ENCODE measurements around the gene BNIP1.

GRCh38 chr5:173144200-173145176, at the start of gene BNIP1:
- TF ChIP-seq CTCF (IDR thresholded peaks at IDR 0.05) (peak; percentile 84 to 96 (median 91)), POLR2A (IDR thresholded peaks at IDR 0.05) (peak; percentile 39)

All from ovary (tissue), 3 donors.